ENCODE data around the gene CDK5RAP2. TPM values are rescaled to one million over a fixed set of nuclear protein-coding genes. Genes with fewer than 3 reads are reported as not detected.

The CDK5RAP2 gene
- total RNA-seq, 1 experiment from 2014 or later: 50.0 TPM

- ChIA-PET POLR2A (no interaction called here), CTCF (interaction anchor here (0.9 to 1.1 kb wide), 2 partner anchors 15 to 32 kb away, joined by 3 read pairs; no protein-coding TSS in a partner anchor)
- no peak for DNase-seq (ENCODE audit: unreplicated experiment)
- no peak for TF ChIP-seq CTCF (IDR thresholded peaks at IDR 0.05; ENCODE audit: unreplicated experiment)
- Mint-ChIP-seq H3K27me3 (ENCODE audit: insufficient read depth, unreplicated experiment) (no peaks in the 10 kb centered on the region), H3K4me1 (ENCODE audit: insufficient read depth, unreplicated experiment) (peaks cover 8% of the 10 kb centered on the region), H3K4me3 (ENCODE audit: unreplicated experiment) (no peak overlapping the region), H3K36me3 (ENCODE audit: insufficient read depth, unreplicated experiment) (peaks cover 54% of the 10 kb centered on the region), H3K9me3 (ENCODE audit: unreplicated experiment) (no peaks in the 10 kb centered on the region), H3K27ac (ENCODE audit: low read depth, unreplicated experiment) (no peak overlapping the region)
- no TSS peak for BruUV-seq (replicated peaks)
- intact Hi-C loops (cut with micrococcal nuclease): no loop called here
Observed at GRCh38 chr9:120564589-120564988, 15.4 kb downstream of the CDK5RAP2 start.

- ChIA-PET POLR2A (interaction anchor here (1.3 kb wide), 1 partner anchor 10 kb away, joined by 4 read pairs; no protein-coding TSS in a partner anchor), CTCF (interaction anchor here (0.6 kb wide), 1 partner anchor 8 kb away, joined by 3 read pairs; no protein-coding TSS in a partner anchor)
- Mint-ChIP-seq H3K9me3 (ENCODE audit: unreplicated experiment) (no peaks in the 10 kb centered on the region), H3K4me3 (ENCODE audit: unreplicated experiment) (no peak overlapping the region), H3K27ac (ENCODE audit: low read depth, unreplicated experiment) (no peak overlapping the region), H3K4me1 (ENCODE audit: insufficient read depth, unreplicated experiment) (peaks cover 8% of the 10 kb centered on the region), H3K36me3 (ENCODE audit: insufficient read depth, unreplicated experiment) (peaks cover 45% of the 10 kb centered on the region), H3K27me3 (ENCODE audit: insufficient read depth, unreplicated experiment) (no peaks in the 10 kb centered on the region)
- no peak for TF ChIP-seq CTCF (IDR thresholded peaks at IDR 0.05; ENCODE audit: unreplicated experiment)
- DNase-seq (ENCODE audit: unreplicated experiment): no peak
- no TSS peak for BruUV-seq (replicated peaks)
- intact Hi-C loops (cut with micrococcal nuclease): no loop called here
Observed at GRCh38 chr9:120562861-120563443, 17.0 kb downstream of the CDK5RAP2 start.

GRCh38 chr9:120561709-120562108 is 18.3 kb downstream of the CDK5RAP2 start:
- Mint-ChIP-seq H3K27me3 (ENCODE audit: insufficient read depth, unreplicated experiment) (no peaks in the 10 kb centered on the region), H3K27ac (ENCODE audit: low read depth, unreplicated experiment) (no peak overlapping the region), H3K4me3 (ENCODE audit: unreplicated experiment) (no peak overlapping the region), H3K9me3 (ENCODE audit: unreplicated experiment) (no peaks in the 10 kb centered on the region), H3K4me1 (ENCODE audit: insufficient read depth, unreplicated experiment) (peaks cover 8% of the 10 kb centered on the region), H3K36me3 (ENCODE audit: insufficient read depth, unreplicated experiment) (peaks cover 36% of the 10 kb centered on the region)
- TF ChIP-seq CTCF (IDR thresholded peaks at IDR 0.05; ENCODE audit: unreplicated experiment): no peak
- intact Hi-C loops (cut with micrococcal nuclease): no loop called here
- BruUV-seq (replicated peaks): no TSS peak
- ChIA-PET POLR2A (no interaction called here), CTCF (interaction anchor here (1.0 kb wide), 1 partner anchor 10 kb away, joined by 3 read pairs; no protein-coding TSS in a partner anchor)
- DNase-seq (ENCODE audit: unreplicated experiment): no peak

GRCh38 chr9:120559546-120559945 is 20.4 kb downstream of the CDK5RAP2 start:
- no TSS peak for BruUV-seq (replicated peaks)
- ChIA-PET POLR2A (interaction anchor here (0.6 to 0.7 kb wide), 2 partner anchors 25 to 27 kb away, joined by 3 read pairs; no protein-coding TSS in a partner anchor), CTCF (interaction anchor here (0.5 to 1.5 kb wide), 5 partner anchors 13 to 1675 kb away, joined by 3 to 8 read pairs (median 3); no protein-coding TSS in a partner anchor)
- DNase-seq (ENCODE audit: unreplicated experiment): no peak
- Mint-ChIP-seq H3K36me3 (ENCODE audit: insufficient read depth, unreplicated experiment) (peaks cover 41% of the 10 kb centered on the region), H3K27ac (ENCODE audit: low read depth, unreplicated experiment) (no peak overlapping the region), H3K4me1 (ENCODE audit: insufficient read depth, unreplicated experiment) (peaks cover 8% of the 10 kb centered on the region), H3K27me3 (ENCODE audit: insufficient read depth, unreplicated experiment) (no peaks in the 10 kb centered on the region), H3K9me3 (ENCODE audit: unreplicated experiment) (no peaks in the 10 kb centered on the region), H3K4me3 (ENCODE audit: unreplicated experiment) (no peak overlapping the region)
- no peak for TF ChIP-seq CTCF (IDR thresholded peaks at IDR 0.05; ENCODE audit: unreplicated experiment)
- intact Hi-C loops (cut with micrococcal nuclease): no loop called here
